Skin epidermis (tissue), 12 donors: ENCODE measurements around the gene AMPD3.
A peak's percentile ranks its signal among the peaks of the same experiment; 100 is the strongest.

Experiments used
- H3K27ac ChIP-seq, 21 experiments: fragments of 200-600 bp; sonication (generic) in 11 of 21; one replicate each; pipeline ENCODE4 v1.5.0; 2020; ENCODE audit warnings: mild to moderate bottlenecking in 3 of 21, inconsistent platforms in 2 of 21, moderate library complexity in 2 of 21
- H3K4me3 ChIP-seq, 7 experiments: fragments of 200-600 bp; sonication (generic) in 2 of 7; one replicate each; pipeline ENCODE4 v1.5.0; 2020; ENCODE audit warnings: inconsistent platforms in 2 of 7, mild to moderate bottlenecking in 2 of 7, moderate library complexity in 1 of 7

Gene AMPD3

DNA sequence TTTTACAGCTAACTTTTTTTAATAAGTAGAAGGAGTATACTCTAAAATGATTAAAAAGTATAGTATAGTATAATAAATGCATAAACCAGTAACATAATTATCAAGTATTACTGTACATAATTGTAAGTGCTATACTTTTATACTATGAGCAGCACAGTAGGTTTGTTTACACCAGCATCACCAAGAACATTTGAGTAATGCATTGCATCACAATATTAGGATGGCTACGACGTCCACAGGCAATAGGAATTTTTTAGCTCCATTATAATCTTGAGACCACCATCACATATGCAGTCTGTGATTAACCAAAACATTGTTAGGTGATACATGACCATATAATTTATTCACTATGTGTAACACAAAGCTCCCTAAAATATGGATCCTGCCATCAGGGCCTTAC is 65.5 kb downstream of the AMPD3 start:
- H3K27ac ChIP-seq = peak overlapping the region in 3 of 21 experiments; percentile 3 to 41 (median 39)
- no peak overlapping the region for H3K4me3 ChIP-seq

DNA sequence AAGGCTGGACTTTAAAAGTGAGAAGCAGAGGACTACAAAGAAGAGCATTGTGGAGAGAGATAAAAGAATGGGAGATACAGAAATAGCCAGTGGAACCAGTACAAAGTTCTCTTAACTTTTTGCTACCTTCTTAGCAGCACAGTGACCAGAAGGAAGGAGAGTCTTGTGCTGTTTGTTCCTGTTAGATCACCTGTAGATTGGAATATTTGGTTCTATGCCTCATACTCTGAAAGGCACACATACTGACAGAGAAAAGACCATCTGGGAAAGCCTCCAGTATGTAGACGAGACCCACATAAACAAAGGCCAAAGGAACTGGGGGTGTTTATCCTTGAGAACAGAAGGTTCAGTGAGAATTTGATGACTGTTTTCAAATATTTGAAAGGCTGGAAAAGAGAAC is 67.2 kb downstream of the AMPD3 start:
- Histone ChIP-seq H3K27ac (peak overlapping the region in 15 of 21 experiments; percentile 12 to 58 (median 39)), H3K4me3 (no peak overlapping the region)

DNA sequence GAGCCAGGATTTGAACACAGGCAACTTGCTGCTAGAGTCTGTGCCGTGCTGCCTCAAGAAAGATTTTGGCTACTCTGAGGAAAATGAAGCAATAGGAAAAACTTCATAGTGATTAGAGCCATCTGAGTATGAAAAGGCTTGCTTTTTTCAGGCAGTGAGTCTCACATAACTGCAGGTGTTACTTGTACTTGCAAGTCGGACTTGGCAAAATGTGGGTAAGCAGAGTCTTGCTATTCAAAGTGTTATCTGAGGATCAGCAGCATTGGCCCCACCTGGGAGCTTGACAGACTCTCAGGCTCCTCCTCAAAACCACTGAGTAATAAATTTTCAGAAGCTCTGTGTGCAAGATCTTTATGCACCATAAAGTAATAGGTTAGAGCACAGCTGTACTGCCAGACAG is 67.9 kb downstream of the AMPD3 start:
- Histone ChIP-seq H3K27ac (peak overlapping the region in 16 of 21 experiments; percentile 9 to 68 (median 35)), H3K4me3 (no peak overlapping the region)

DNA sequence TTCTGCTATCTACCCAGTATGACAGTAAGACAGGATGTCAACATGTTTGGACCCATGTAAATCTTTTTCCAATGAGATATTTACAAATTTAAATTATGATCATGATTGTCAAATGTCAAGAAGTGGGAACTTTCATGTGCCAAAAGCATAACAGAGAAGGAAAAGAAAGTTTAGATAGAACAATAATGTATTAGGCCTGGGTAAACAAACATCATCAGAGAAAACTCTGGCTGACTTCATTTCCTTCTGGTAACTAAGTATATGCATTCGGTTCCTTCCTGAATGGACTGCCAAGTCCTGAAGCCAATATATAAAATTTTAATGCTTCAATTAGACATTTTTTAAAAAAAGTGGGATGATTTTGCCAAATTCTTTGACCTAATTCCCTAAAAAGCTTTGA is 69.4 kb downstream of the AMPD3 start:
- H3K27ac ChIP-seq = peak overlapping the region in 2 of 21 experiments; percentile 33 to 68
- no peak overlapping the region for H3K4me3 ChIP-seq

DNA sequence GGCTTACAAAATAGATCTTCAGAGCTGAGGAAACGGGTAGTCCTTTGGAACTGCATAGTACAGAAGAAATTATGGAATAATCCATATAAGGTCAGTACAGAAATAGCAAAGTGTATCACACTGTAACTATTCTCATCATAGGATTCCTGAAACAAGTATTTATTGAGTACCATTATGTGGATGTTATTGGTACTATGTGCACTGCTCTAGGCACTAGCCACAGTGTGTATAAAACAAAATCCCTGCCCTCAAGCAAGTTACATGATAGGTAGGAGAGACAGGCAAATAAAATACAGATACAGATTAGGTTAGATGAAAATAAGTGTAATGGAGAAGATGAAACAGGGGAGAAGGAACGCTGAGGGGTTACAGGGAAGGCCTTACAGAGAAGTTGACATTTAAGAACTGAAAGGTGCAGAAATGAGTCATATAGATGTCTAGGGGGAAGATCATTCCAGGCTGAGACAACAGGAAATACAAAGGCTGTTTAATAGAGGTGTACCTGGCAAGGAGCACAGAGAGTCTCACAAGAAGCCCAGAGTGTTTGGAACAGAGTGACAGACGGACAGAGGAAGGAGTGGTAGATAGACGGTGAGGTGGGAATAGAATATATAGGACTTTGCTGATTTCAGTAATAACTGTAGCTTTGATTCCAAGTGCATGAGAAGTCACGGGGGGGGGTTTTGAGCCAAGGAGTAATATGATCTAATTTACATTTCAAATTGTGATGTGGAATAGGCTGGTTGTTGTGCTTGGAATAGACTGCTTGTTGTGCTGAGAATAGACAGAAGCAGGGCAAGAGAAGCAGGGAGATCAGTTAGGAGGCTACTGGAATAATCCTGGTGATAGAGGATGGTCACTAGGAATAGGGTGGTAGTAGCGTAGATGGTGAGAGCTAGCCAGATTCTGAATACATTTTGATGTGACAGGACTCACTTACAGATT is 72.2 kb downstream of the AMPD3 start:
- peak overlapping the region in 7 of 21 experiments; percentile 8 to 61 (median 49) for H3K27ac ChIP-seq

DNA sequence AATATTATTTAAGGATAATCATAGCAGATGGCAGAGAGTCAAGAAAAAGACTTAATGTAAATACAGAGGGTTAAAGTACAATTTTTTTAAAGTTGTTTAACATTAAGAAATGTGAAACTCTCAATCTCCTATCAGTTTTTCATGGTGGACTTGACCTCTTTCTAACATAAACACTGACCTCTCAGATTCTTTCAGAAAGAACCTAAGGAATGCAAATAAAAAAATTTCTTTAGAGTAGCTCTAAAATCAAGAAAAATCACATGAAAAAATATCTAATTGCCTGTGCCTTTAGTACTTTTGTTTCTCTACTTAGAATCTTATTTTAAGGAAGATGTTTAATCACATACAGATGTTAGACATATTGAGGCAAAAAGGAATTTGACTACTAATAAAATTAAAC is 73.1 kb downstream of the AMPD3 start:
- Histone ChIP-seq H3K4me3 (no peak overlapping the region), H3K27ac (peak overlapping the region in 4 of 21 experiments; percentile 16 to 60 (median 30))

More for the DNA sequence above, 72.2 kb downstream of the AMPD3 start:
- H3K4me3 ChIP-seq = no peak overlapping the region

DNA sequence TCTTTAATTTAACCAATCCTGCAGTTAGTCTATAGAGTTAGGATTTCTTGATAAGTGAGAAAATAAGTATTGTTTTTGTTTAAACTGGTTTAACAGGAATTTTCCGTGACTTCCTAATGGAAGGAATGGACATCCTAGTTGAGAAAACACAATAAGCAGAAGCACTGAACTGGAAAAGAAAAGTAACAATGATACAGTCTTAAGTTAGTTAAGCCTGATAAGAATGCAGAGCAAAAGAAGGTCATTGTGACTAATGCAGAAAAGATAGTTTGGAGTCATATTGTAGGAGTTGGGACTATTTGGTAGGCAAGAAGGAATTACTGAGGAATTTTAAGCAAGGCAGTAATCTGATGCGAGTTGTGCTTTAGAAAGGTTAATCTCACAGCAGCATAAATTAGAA is 74.2 kb downstream of the AMPD3 start:
- no peak overlapping the region for H3K27ac ChIP-seq
- no peak overlapping the region for H3K4me3 ChIP-seq

DNA sequence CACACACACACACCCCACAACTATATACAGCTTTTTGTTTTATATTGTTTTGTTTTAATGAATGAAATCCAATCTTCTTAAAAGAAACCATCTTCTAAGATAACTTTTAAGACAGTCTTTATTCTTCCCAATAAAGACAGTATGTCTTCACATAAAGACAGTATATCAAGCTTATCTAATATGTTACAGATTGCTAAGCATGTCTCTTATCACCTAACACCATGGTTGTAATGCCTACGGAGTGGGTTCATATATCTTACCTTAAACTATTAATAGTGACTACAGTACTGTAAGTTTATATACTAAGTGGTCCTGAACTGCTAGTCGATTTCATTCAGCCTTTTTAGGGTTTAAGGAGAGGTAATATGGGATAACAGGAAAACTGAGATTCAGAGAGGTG is 77.5 kb downstream of the AMPD3 start:
- H3K4me3 ChIP-seq = no peak overlapping the region
- H3K27ac ChIP-seq = no peak overlapping the region

DNA sequence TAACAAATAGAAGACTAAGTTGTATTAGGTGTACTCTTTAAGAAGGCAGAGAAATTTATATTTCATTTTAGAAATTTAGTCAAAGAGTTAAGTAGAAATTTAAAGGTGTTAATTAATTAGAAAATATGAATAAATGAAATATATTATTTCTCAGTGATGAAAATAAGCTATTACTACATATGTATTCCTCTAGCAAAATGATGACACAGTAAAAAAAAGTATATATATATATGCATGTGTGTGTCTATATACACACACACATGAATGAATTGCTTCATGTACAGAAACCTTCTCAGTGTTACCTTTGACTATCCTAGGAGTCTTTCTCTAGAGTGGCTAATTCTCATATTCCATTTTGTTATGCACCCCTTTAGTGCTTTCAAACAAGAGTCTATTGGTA is 78.3 kb downstream of the AMPD3 start:
- H3K4me3 ChIP-seq = no peak overlapping the region

DNA sequence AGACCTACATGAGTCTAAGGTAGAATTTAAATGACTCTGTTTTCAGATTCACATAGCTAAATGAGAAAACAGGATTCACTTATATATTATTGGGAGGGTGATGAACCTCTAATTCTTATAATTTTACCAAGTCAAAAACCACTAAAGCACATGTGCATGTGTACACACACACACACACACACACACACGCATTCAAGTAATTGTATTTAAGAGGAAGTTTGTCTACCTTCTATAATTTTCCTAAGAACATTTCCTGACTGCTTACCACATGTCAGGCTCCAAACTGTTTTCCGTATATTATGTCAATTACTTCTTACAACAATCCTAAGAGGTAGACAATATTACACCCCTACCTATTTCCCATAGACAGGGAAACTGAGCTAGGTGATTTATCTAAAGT is 79.3 kb downstream of the AMPD3 start:
- H3K4me3 ChIP-seq = no peak overlapping the region

More for the DNA sequence above, 78.3 kb downstream of the AMPD3 start:
- no peak overlapping the region for H3K27ac ChIP-seq

DNA sequence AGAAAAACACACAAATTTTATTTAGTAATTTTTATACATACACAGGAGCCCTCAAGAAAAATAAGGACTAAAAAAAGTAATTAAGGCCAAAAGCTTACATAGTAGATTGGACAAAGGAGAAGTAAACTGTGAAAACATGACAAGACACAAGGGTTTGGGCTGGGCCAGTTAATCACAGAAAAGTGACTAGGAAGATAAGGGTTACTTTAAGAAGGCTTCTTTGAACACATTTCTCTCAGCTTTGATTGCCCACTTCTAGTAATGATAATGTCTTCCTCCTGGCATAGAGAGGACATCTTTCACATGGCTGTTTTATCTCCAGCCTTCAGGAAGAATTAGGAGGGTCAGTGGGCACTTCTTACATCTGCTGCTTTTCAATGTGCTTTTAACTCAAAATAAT is 82.5 kb downstream of the AMPD3 start:
- Histone ChIP-seq H3K4me3 (no peak overlapping the region), H3K27ac (no peak overlapping the region)

More for the DNA sequence above, 79.3 kb downstream of the AMPD3 start:
- peak overlapping the region in 1 of 21 experiments; percentile 16 for H3K27ac ChIP-seq

DNA sequence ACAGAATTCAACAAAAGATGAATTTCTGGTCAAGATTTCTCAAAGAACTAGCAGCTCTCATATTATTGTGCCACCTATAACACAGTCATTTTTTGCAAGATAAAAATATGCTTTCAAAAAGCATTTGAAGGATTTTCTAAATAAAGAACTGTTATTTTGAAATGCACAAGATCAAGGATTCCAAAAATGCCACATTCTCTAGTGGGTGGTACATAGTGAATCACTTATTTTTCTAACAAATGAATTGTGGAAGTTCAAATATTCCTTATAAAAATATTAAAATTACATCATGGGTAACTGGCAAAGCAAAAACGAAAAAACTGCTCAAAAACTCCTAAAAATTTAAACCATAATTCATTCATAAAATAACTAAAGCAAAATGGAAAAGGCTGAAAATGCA is 83.9 kb downstream of the AMPD3 start:
- peak overlapping the region in 1 of 7 experiments; percentile 11 for H3K4me3 ChIP-seq

DNA sequence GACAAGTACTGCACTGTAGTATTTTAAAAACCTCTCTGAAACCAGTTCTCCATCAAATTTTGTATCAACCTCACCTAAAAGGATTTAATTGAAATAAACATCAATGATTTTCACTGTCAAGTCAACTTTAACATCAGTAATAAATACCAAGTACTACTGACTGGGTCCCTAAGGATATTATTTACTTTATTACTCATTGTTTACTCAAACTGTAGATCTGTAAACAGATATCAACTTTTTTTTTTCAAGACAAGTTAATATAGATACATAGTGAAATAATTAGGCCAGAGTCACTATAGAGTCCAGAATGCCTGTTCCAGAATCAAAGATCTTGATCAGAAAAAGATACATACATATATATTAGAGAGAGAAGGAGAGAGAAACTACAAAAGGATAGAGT is 84.3 kb downstream of the AMPD3 start:
- H3K27ac ChIP-seq = no peak overlapping the region

More for the DNA sequence above, 83.9 kb downstream of the AMPD3 start:
- no peak overlapping the region for H3K27ac ChIP-seq

DNA sequence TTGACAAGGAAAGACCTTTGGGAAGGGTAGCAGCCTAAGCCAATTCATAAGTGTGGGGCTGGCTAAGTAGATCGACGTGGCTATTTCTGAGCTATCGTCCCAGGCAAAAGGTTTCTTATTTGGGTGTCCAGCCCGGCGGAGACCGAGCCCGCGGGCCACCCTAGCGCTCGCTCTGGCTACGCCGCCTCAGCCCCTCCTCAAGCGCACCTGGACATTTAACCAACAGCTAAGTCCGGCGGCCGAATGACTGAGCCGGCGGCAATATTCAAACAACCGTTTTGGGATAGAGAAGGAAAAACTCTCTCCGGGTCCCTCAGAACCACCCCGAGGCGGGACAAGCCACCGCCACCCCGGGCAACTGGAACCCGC is 85.5 kb downstream of the AMPD3 start:
- peak overlapping the region; percentile 80 to 98 (median 93) for H3K27ac ChIP-seq
- peak overlapping the region; percentile 67 to 90 (median 77) for H3K4me3 ChIP-seq

More for the DNA sequence above, 84.3 kb downstream of the AMPD3 start:
- H3K4me3 ChIP-seq = peak overlapping the region in 1 of 7 experiments; percentile 11

DNA sequence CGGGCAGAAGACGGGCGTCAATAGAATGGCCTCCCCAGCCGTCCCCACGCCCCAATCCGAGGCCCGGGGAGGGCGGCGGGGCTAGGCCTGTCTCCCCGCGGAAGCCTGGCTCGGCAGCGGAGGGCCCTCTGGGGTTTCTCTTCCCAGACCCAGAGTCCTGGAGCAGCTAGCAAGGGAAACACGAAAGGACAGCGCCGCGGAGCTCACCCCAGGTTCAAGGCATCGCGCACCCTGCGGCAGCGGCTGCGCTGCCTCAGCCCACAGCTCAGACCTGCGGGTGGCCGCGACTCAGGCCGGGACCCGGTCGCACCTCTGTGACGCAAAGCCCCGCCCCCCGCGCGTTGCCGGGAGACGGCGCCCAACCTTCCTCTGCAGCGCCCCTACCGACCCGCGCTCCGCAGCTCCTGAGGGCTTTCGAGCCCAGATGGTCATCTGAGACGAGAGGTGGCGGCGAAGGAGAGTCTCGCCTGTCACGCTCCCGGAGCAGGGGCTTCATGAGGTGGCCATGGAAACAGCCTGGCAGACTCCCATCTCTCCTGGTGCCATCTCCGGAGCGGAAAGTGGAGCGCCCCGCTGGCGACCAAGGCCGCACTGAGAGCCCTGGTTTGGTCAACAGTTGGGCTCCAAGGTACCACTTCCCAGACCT is 86.0 kb downstream of the AMPD3 start, which contains the start of gene RNF141:
Gene RNF141 (minus strand): TSS at position 273 of the 646 bp plus-strand sequence. CDS start 7,029 bp downstream, outside the sequence.
- Histone ChIP-seq H3K27ac (peak within 1 kb of the TSS; percentile 80 to 98 (median 93)), H3K4me3 (peak within 1 kb of the TSS; percentile 67 to 90 (median 77))

DNA sequence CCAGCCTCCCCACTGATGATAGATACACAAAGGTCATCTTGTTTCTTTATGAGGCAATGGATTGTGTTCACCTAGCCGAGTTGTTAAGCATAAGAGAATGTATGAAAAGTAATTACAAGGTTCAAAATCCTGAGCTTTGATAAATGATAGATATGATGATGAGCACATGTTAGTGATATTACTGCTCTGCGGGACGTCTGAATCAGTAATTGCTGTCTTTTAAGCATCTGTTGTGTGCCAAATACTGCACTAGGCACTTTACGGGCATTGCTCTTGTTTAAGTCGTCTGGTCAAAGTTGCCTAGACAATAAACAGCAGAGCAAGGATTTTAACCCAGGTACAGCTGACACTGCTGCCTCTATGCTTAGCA is 86.5 kb downstream of the AMPD3 start:
- Histone ChIP-seq H3K4me3 (peak overlapping the region; percentile 67 to 90 (median 77)), H3K27ac (peak overlapping the region in 19 of 21 experiments; percentile 80 to 98 (median 93))

DNA sequence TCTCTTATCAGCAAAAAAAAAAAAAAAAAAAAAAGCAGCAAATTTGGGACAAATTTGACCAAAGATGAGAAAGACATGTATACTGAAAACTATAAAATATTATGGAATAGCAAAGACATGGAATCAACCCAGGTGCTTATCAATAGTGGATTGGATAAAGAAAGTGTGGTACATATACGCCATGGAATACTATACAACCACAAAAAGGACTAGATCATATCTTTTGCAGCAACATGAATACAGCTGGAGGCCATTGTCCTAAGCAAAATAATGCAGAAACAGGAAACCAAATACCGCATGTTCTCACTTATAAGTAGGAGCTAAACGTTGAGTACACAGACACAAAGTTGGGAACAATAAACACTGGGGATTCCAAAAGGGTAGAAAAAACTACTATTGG is 87.7 kb downstream of the AMPD3 start:
- Histone ChIP-seq H3K27ac (no peak overlapping the region), H3K4me3 (no peak overlapping the region)

DNA sequence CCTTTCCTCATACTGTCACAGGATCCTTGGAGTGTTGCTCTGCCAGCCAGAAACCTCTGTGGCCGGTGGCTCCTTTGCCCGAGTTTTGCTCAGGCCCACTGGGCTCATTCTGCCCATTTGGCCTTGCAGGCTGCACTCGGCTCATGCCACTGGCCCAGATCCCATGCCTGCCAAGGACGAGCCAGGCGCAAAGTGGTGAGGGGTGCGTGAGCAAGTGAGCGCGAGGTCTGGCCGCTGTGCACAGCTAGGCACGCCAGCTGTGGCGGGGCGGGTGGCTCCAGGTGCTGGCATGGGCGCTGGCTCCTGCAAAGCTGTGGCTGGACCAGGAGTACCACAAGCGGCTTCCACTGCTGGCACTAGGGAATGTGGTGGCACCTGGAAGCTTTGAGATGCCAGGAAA is 88.7 kb downstream of the AMPD3 start:
- Histone ChIP-seq H3K27ac (no peak overlapping the region), H3K4me3 (no peak overlapping the region)

DNA sequence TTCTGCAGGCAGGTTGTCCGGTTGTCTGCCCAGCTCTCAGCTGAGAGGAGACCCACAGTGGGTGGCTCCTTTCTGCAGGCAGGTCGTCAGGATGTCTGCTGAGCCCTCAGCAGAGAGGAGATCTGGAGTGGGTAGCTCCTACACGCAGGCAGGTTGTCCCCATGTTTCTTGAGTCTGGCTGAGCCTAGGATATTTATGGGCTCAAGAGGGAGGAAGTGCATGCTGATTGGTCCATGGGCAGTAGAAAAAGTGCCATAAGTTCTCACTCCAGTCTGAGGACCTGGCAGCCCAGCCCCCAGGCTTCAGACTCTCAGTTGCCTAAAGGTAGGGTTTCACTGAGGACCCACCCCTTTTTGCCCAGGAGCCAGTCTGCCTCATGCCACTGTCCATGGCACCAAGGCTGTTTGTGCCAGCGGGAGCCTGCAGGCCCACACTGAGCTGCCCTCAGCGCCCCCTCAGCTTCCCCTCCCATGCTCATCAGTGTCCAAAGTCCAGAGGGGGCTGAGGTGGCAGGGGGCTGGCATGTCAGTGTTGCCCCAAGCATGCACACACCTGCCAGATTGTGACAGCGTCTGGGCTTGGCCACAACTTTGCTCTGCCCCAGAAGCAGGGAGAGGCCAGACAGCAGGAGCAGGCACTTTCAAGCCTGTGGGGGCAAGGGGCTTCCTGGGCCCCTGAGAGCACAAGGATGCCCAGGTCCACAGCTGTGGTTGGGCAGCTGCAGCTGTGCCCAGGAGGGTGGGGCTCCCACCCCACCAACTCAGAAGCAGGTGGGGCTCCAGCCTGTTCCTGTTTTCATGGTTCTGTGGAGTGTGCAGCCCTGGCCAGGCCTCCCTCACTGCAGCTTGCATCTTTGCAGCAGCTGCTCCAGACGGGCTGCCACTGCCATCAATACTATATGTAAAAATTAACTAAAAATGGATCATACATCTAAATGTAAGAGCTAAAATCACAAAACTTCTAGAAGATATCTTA is 89.7 kb downstream of the AMPD3 start:
- Histone ChIP-seq H3K27ac (peak overlapping the region in 1 of 21 experiments; percentile 12), H3K4me3 (no peak overlapping the region)
